GM20000 (cell line): ENCODE results near the gene VAMP5.
A peak's percentile ranks its signal among the peaks of the same experiment; 100 is the strongest.

Source experiments
- DNase-seq: peaks from one replicate; pipeline ENCODE4 v3.0.0; 2012; ENCODE audit warnings: low spot score
- CTCF ChIP-seq: IDR thresholded peaks from 2 replicates; pipeline ENCODE4 v1.5.1; 2012; ENCODE audit warnings: mild to moderate bottlenecking, control low read depth; ENCODE audit errors: extremely low read depth, missing control alignments

VAMP5 gene

GRCh38 chr2:85604568-85605339, 20.5 kb downstream of the VAMP5 start:
- no peak for DNase-seq
- TF ChIP-seq CTCF: no peak

GRCh38 chr2:85605406-85606115, 21.3 kb downstream of the VAMP5 start:
- TF ChIP-seq CTCF: no peak
- DNase-seq: no peak

- TF ChIP-seq CTCF: no peak
- no peak for DNase-seq
Observed at GRCh38 chr2:85606116-85606455, 21.9 kb downstream of the VAMP5 start.

GRCh38 chr2:85607268-85608215, 23.3 kb downstream of the VAMP5 start:
- no peak for DNase-seq
- no peak for TF ChIP-seq CTCF

- no peak for TF ChIP-seq CTCF
- DNase-seq: peak; percentile 36
Observed at GRCh38 chr2:85611217-85611704, 27.0 kb downstream of the VAMP5 start.

GRCh38 chr2:85611705-85612587, 27.7 kb downstream of the VAMP5 start, which contains the start of gene C2orf68:
Gene C2orf68 (minus strand): TSS chr2:85612066. CDS start chr2:85611984, 82 bp downstream.
- DNase-seq: peak; percentile 97
- TF ChIP-seq CTCF: no peak
